NCI-H226 (cell line): Measurements from ENCODE around the gene LATS2.

Experiments used
- DNase-seq: peaks from one replicate; pipeline ENCODE4 v3.0.0-alpha.2; 2015

Gene LATS2

DNA sequence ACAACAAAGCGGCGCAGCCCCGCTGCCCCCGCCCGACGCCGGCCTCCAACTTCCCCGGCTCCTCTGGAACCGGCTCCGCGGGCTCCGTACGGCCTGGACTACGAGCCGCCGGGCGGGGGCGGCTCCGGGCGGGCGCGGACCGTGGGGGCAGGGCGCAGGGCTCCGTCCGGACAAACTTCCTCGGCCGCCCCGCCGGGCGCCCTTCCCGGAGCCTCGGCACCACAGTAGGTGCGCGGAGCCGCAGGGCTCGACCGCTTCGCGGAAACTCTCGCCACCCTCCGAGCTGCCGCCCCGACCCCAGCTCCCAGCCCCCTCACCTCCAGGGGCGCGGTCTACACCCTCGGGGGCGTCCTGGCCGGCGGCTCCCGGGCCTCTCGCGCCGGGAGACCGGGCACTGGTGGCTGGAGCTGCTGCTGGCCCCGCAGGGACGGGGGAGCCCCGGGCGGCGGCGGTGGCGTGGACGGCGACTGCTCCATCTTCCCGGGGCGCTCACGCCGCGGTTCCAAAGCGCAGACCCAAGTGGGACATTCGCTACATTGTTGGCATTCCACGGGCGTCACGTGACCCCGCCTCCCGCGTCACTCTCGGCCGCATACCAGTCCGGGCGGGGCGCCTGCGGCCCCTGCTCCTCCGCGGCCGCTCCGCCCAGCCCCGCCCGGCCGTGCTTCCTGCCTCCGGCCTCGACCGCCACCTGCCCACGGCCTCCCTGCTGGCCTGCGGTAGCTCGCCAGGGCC is at the start of gene LATS2:
TSS of gene LATS2 (minus strand) at position 558 of the 735 bp plus-strand sequence. CDS start 15,560 bp downstream, outside the sequence.
- DNase-seq, result peak; percentile 86

DNA sequence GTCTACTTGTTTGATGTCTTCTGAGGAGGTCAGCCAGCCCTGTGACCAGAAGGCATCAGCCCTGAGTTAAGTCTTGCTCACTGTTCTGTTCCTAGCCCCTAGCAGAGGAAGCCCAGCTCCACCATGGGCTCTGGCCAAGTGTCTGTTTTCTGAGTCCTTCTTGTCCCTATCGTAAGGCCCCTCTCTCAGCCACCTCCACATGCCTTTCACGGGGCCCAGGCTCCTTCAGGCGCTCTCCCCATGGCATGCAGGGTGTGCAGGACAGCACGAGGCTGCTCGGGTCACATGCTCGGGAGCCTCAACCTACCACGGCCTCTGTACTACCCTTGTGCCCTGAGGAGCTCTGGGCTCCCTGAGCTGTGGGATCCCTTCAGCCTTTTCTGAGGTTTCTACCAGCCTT is 47.8 kb upstream of the LATS2 start:
- no peak for DNase-seq

DNA sequence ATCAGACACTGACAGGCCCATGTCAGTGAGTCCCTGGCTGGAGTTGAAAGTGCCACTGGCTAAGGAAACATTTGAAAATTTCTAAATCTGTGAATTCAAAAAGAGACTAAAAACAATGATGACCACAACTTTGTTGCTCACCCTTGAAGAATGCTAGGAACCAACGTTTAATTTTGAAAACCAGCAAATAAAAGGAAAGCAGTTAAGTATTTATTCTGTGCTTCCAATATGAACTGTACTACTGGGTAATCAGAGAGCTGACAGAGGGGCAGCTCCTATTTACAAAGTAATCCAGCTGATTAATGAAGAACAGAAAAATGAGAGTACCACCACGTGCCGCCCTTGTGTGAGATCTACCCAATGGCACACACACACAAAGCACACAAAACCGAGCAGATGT is 44.7 kb upstream of the LATS2 start:
- no peak for DNase-seq

DNA sequence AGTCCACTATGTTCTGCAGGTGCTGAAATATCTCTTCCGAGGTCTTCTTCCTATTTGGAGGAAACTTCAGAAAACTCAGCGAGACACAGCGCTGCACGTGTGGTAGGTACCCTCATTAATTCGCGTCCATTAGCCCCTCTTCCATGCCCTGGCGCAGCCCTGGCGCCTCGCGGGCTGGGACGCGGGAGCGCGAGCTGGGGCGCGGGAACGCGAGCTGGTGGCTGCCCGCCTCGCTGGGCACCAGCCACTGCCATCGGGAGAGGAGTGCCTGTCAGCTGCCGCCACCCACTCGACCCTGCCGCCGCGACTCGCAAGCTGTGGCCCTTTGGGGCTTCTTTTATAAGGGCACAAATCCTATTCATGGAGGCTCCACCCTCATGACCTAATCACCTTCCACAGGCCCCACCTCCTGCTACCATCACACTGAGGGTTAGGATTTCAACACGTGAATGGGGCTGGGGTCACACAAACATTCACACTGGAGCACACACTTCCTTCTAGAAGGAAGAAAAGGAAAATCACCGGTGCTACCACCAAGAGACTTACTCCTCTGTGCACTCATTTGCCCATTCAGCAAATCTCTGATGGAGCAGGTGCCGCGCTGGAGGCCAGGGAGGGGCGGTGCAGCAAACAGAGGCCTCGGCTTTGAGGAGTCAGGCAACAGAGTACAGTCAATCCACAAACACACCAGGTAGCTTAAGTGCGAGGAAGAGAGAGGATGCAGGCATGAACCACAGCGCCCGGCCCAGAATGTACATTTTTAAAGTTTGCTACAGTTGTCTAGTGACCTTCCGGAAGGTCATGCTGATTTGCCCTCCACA is 43.0 kb upstream of the LATS2 start:
- no peak for DNase-seq

DNA sequence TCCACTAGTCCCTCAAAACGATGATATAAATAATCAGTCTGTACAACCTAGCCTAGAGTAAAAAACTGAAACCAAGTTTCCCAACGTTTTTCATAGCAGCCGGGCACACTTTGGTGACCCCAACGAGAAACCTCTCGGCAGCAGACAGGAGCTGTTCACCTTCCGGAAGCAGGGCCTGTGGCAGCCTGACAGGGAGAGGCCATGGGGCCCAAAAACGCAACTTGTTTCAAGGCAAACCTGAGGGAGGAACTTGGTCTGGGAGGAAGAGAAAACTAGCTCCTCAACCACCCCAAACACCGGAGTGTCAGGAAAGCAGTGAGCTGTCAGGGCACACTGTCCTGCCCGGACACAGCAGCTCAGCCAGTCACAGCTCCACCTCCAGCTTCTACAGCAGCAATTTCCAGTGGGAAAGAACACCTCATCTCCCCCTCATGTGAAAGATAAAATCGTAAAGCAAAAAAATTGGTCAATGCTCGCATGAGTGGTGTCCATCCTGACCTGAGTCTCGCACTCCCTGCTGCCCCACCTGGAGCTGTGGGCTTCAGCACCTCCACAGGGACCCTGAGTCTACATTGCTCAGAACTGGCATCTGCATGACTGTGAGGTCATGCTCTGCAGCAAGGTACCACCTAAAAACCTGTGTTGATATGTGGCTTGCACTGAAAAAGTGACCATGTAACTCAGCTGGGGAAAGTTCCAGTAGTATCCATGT is 40.6 kb upstream of the LATS2 start:
- no peak for DNase-seq

DNA sequence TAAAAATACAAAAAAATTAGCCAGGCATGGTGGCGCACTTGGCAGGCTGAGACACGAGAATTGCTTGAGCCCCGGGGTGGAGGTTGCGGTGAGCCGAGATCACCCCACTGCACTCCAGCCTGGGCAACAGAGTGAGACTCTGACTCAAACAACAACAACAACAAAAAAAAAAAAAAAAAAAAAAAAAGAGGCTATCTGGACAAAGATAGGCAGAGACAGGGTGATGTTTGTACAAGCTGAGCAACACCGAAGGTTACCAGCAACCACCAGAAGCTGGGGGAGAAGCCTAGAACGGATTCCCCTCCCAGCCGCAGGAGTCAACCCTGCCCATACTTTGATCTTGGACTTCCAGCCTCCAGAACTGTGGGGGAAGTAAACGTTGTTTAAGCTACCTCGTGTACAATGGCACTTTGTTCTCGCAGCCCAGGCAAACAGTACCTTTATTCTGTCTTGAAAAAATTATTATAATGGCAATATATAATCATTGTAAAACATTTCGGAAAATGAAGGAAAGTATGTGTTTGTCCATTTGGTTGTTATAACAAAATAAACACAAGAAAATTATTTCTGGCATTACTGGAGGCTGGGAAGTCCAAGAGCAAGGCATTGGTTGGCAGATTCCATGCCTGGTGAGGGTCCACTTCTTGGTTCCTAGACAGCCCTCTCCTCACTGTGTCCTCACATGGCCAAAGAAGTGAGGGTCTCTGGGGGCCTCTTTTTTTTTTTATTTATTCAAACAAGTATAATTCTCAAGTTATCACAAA is 39.8 kb upstream of the LATS2 start:
- no peak for DNase-seq

DNA sequence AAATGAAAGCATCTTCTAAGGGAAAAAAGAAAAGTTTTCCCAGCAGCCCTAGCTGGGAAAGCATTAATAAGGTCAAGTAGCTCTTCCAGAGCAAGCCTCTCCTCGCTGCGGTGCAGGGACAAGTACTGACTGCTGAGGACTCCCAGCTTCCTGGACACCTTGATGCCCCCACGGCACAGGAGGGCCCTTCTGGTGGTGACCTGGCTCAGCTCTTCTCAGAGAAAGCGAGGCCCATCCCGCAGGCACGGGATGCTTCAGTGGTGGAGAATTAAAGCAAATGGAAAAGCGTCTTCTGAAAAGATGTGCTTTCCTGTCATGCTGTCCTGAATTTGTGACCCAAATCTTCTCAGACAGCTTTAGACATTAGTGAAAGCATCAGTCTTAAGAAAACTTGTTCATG is 38.8 kb upstream of the LATS2 start:
- DNase-seq, result no peak

DNA sequence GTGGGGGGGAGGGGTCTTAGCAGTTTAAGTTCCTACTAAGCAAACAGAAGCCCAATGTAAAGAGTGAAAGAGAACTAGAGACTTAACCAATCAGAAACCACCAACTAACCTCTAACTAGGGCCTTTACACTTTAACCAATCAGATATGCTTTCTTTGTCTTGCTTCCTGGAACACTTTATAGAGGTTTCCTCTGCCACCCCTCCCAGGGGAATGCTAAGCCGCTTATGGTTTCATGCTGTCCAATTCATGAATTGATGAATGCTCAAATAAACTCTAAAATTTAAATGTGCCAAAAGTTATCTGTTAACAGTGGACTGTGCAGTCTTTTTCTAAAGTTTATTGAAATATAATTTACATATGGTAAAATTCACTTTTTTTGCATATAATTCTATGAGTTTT is 33.9 kb upstream of the LATS2 start:
- DNase-seq, result no peak

DNA sequence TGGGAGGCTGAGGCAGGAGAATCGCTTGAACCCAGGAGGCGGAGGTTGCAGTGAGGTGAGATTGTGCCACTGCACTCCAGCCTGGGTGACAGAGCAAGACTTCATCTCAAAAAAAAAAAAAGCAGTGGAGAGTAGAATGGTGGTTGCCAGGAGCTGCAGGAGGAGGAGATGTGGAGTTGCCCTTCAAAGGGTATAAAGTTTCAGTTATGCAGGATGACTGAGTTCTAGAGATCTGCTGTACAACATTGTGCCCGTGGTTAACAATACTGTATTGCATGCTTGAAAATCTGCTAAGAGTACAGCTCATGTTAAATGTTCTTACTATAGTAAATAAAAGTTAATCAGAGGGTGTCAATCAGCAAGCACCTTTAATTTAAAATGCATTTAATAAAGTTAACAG is 28.4 kb upstream of the LATS2 start:
- DNase-seq, result no peak

DNA sequence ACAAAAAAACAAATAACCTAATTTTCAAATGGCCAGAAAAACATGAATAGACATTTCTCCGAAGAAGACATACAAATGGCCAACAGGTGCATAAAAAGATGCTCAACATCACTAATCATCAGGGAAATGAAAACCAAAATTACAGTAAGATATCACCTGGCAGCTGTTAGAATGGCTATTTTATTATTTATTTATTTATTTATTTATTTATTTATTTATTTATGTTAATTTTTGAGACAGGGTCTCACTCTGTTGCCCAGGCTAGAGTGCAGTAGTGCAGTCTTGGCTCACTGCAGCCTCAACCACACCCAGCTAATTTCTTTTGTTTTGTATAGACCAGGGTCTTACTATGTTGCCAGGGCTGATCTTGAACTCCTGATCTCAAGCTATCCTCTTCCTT is 27.1 kb upstream of the LATS2 start:
- no peak for DNase-seq

DNA sequence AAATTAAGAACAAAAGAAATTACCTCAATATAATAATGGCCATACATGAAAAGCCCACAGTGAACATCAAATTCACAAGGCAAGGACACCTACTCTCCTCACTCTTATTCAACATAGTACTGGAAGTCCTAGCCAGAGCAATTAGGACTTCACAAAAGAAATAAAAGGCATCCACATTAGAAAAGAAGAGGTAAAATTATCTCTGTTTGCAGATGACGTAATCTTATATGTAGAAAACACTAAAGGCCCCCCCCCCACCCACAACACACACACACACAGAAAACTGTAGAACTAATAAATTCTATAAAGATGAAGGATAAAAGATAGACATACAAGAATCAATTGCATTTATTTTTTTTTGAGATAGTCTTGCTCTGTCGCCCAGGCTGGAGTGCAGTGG is 25.5 kb upstream of the LATS2 start:
- no peak for DNase-seq

DNA sequence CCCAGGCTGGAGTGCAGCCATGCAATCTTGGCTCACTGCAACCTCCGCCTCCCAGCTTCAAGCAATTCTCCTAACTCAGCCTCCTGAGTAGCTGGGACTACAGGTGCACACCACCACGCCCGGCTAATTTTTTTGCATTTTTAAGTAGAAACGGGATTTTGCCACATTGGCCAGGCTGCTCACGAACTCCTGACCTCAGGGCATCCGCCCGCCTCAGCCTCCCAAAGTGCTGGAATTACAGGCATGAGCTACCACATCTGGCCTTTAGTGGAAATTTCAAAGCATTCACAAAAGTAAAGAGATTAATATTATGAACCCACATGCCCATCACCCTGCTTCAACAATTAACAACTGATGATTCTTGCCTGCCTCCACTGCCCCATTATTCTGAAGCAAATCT is 20.5 kb upstream of the LATS2 start:
- no peak for DNase-seq

DNA sequence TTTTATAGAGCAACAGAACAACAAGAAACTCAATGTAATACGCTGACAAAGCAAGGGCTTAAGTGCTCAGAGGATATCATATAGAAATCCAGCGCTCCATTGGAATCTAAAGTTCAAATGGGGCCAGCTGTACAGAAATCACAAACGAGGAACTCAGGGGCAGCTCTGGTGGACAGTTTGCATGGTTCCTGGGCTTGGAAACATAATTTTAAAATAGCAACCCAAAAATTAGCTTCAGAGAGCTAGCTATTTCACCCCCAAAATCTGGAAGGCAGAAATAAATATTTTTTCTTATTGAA is 19.2 kb upstream of the LATS2 start:
- no peak for DNase-seq

DNA sequence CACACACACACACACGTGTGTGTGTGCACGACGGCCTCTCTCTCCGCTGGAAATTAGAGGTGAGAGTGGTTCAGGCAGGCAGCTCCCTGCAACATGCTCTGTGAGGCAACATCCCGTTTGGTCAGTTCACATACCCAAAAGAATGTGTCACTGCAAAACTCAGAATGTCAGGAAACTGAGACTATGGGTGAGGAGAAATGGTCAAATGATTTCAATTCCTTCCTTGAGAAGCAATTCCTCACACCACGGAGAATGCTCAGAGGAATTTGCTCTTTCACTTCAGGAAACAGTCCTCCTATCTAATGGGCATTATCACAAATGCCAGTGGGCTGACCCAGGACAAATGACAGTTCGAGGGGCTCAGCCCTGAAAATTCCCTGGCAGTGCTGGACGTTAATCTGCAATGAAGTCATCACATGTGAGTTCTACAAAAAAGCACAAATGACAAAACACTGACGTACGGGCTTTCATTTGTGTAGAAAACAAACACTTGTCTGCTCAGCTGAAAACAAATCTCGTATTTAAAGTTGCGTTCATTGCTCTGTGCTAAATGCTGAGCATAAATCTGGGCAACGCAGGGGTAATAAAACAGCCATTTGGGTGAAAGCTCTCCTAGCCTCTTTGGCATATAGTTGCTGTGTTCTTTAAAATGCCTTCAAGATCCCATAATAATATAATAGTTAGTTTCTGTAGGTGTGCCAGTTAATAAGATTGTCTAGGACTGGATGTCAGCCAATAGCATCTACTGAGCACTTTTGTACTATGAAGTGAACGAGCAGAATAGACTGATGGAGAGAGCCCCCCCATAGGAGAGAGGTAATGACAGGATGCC is 18.6 kb upstream of the LATS2 start:
- DNase-seq, result peak; percentile 79

DNA sequence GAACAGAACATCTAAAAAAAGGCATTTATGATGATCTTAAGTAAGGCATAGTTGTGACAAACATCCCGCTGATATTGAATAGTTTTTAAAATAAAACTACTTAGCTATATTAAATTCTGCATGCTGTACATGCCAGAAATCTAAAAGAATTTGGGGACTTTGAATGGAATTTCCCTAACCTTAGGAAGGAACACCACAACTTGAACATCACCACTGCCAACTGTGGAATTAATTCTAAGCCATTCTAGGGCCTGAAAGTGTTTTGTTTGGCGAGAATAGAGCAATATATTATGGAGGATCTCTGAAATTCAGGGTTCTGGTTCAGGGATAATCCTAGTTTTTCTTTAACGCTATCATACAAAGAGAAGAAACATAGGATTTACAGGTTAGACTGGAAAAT is 17.8 kb upstream of the LATS2 start:
- no peak for DNase-seq

DNA sequence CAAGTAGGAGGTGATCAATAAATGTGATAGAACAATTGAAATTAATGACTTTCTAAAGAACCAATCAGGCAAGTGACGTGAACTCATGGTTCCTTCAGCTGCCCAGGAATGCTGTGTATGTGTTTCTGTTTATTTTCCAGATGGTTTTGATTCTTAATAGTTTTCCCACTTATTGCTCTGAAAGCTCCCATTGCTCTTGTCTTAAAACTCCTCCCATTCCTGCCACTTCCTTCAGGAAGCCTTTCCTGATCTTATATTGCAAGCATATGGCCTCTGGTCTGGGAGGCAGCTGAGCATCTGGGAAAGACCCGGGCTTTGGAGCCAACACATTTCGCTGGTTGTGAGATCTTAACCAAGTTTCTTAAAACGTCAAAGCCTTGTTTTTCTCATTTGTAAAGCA is 17.1 kb upstream of the LATS2 start:
- DNase-seq, result no peak

DNA sequence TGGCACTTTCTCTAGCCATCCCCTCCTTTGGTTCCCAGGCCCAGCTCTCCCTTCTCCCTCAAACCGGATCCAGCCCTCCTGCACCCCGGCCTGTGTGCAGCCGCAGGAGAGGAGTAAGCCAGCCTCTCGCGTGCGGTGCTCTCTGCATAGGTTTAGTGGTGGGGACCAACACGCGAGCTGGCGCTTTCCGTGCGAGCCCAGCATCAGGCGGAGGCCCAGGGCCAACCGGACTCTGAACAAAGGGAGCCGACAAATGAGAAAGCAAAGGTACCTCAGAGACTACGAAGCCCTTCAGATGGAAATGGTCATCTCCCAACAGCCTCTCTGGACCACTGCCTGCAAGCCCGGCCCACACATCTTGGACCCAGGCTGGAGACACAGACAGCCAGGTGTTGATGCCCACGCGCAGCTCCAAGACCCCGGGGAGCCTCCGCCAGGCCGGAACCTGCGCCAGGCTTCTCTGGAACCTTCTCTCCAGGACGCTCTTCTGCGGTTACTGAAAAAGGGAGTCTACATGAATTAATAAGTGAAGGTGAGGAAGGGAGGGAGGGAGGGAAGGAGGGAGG is 16.5 kb upstream of the LATS2 start:
- no peak for DNase-seq

DNA sequence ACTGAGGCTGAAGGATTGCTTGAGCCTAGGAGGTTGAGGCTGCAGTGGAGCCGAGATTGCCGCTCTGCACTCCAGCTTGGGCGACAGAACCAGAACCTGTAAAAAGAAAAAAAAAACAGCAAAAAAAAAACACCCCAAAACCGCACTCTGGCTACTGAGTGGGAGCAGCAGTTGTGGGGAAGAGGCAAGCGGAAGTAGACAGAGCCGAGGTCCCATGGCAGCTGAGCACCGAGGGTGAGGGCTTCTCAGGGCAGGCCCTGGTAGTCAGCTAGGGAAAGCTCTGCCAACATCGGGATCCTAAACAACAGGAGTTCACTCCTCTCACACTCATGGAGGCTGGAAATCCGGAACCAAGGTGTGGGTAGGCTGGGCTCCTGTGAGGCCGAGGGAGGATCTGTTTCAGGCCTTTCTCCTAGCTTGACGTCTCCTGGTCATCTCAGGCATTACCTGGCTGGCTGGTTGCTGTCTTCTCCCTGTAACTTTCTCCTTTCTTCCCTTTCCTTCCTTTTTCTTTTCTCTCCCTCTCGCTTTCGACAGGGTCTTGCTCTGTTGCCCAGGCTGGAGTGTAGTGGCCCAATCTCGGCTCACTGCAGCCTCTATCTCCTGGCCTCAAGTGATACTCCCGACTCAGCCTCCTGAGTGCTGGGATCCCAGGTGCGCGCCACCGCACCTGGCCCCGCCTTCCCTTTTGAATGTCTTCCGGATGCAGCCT is 15.8 kb upstream of the LATS2 start:
- no peak for DNase-seq

DNA sequence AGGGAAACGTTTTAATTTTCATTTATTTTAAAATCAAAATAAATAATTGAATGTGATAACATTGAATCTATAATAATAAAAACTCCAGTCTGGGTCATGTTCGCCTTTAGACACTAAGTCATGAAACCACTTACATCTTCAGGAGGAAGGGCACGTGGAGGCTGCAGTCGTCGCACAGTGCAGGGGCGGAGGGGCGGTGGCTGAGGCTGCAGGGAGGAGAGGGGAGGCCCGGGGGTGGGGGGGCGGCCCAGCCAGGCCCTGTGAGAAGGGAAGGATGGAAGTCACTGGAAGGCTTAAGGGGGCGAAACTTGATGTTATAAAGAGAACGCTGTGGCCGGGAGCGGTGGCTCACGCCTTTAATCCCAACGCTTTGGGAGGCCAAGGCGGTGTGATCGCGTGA is 14.9 kb upstream of the LATS2 start:
- DNase-seq, result no peak

DNA sequence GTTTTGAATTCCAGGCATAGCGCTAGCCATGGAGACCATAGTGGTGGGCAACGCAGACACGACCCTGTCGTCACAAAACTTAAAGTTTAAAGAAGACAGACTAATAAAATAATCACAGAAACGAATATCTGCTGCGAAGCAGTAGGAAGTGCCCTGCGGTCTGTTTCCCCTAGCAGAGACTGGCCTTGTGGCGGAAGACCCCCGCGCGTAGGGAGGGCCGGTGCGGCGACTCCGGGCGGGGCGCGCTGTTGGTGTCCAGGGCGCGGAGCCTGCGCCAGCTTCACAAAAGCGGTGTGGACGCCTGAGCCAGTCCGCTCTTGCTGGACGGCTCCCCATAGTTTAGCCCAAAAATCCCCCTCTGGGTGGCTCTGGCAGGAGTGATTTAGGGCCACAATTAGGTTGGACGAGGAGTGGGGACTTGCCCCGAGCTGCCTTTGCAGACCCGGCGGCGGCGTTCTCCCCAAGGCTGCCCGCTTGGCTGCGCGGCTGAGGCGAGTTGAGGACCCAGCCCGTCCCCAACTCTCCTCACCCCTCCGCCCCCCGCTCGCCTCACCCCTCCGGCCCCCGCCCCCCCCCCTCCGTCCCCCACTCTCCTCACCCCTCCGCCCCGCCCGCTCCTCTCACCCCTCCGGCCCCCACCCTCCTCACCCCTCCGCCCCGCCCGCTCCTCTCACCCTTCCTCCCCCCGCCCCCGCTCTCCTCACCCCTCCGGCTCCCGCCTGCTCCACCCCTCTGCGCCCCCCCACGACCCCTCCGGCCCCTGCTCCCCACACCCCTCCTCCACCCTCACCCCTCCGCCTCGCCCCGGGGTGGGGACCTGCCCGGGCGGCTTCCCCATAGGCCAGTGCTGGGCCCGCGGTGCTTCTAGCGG is 14.2 kb upstream of the LATS2 start:
- DNase-seq, result no peak
